ENCODE results near the gene KIR3DL1. TPM values are rescaled to one million over a fixed set of nuclear protein-coding genes. Genes with fewer than 3 reads are reported as not detected.
"Not testable (repeated sequence)": the region's sequence is repeated elsewhere in the genome, so short reads cannot be mapped to it uniquely, and the experiment has no call there.

Gene KIR3DL1
- total and polyA plus RNA-seq, 4 donors = 0.16 TPM; not detected in 3

GRCh38 chr19:54843171-54843570, 26.9 kb downstream of the KIR3DL1 start:
- not testable (repeated sequence) for H3K4me3 ChIP-seq (ENCODE audit: low read depth, low read length); H3K27me3 ChIP-seq (ENCODE audit: control insufficient read depth, insufficient read depth, low read length); H3K9me3 ChIP-seq (ENCODE audit: control insufficient read depth, insufficient read depth, low read length); H3K4me1 ChIP-seq (ENCODE audit: control insufficient read depth, insufficient read depth, low read length); DNase-seq (ENCODE audit: low read depth in 4 of 6, low spot score in 6 of 6); H3K27ac ChIP-seq (ENCODE audit: low read depth, low read length); H3K36me3 ChIP-seq (ENCODE audit: control insufficient read depth, insufficient read depth, low read length)
- no CpG with 5 or more reads among the region's 8 CpGs for WGBS (ENCODE audit: insufficient coverage)

- H3K27ac ChIP-seq (ENCODE audit: low read depth, low read length); DNase-seq (ENCODE audit: low read depth in 4 of 6, low spot score in 6 of 6): not testable (repeated sequence)
- 79% methylated on average over 12 of the region's 16 CpGs for WGBS (ENCODE audit: insufficient coverage)
Observed at GRCh38 chr19:54850061-54850640, 33.9 kb downstream of the KIR3DL1 start, which contains the start of gene KIR3DL2. Gene KIR3DL2 (plus strand): TSS chr19:54850443. CDS start chr19:54850476, 33 bp downstream.

GRCh38 chr19:54850930-54851329, 34.7 kb downstream of the KIR3DL1 start:
- Histone ChIP-seq H3K36me3 (ENCODE audit: control insufficient read depth, insufficient read depth, low read length) (no peaks in the 10 kb centered on the region), H3K4me1 (ENCODE audit: control insufficient read depth, insufficient read depth, low read length) (no peaks in the 10 kb centered on the region), H3K27ac (ENCODE audit: low read depth, low read length) (no peak overlapping the region), H3K9me3 (ENCODE audit: control insufficient read depth, insufficient read depth, low read length) (no peaks in the 10 kb centered on the region), H3K27me3 (ENCODE audit: control insufficient read depth, insufficient read depth, low read length) (no peaks in the 10 kb centered on the region), H3K4me3 (ENCODE audit: low read depth, low read length) (no peak overlapping the region)
- no peak for DNase-seq (ENCODE audit: low read depth in 4 of 6, low spot score in 6 of 6)
- WGBS (ENCODE audit: insufficient coverage) = no CpG with 5 or more reads among the region's 2 CpGs

More at GRCh38 chr19:54850061-54850640, 33.9 kb downstream of the KIR3DL1 start, which contains the start of gene KIR3DL2:
- H3K4me3 ChIP-seq (ENCODE audit: low read depth, low read length); H3K36me3 ChIP-seq (ENCODE audit: control insufficient read depth, insufficient read depth, low read length); H3K4me1 ChIP-seq (ENCODE audit: control insufficient read depth, insufficient read depth, low read length); H3K9me3 ChIP-seq (ENCODE audit: control insufficient read depth, insufficient read depth, low read length); H3K27me3 ChIP-seq (ENCODE audit: control insufficient read depth, insufficient read depth, low read length): not testable (repeated sequence)

GRCh38 chr19:54851353-54851752, 35.1 kb downstream of the KIR3DL1 start:
- H3K27ac ChIP-seq (ENCODE audit: low read depth, low read length) = no peak overlapping the region
- H3K4me3 ChIP-seq (ENCODE audit: low read depth, low read length) = no peak overlapping the region
- H3K27me3 ChIP-seq (ENCODE audit: control insufficient read depth, insufficient read depth, low read length) = no peaks in the 10 kb centered on the region
- no peaks in the 10 kb centered on the region for H3K36me3 ChIP-seq (ENCODE audit: control insufficient read depth, insufficient read depth, low read length)
- DNase-seq (ENCODE audit: low read depth in 4 of 6, low spot score in 6 of 6) = no peak
- H3K4me1 ChIP-seq (ENCODE audit: control insufficient read depth, insufficient read depth, low read length) = no peaks in the 10 kb centered on the region
- 87% methylated on average over 6 of the region's 7 CpGs for WGBS (ENCODE audit: insufficient coverage)
- H3K9me3 ChIP-seq (ENCODE audit: control insufficient read depth, insufficient read depth, low read length) = no peaks in the 10 kb centered on the region

- not testable (repeated sequence) for H3K36me3 ChIP-seq (ENCODE audit: control insufficient read depth, insufficient read depth, low read length); H3K4me1 ChIP-seq (ENCODE audit: control insufficient read depth, insufficient read depth, low read length); H3K27ac ChIP-seq (ENCODE audit: low read depth, low read length); H3K4me3 ChIP-seq (ENCODE audit: low read depth, low read length); H3K9me3 ChIP-seq (ENCODE audit: control insufficient read depth, insufficient read depth, low read length); H3K27me3 ChIP-seq (ENCODE audit: control insufficient read depth, insufficient read depth, low read length); DNase-seq (ENCODE audit: low read depth in 4 of 6, low spot score in 6 of 6)
- 13% methylated on average over 1 of the region's 1 CpG for WGBS (ENCODE audit: insufficient coverage)
Observed at GRCh38 chr19:54855241-54855640, 39.0 kb downstream of the KIR3DL1 start.

- not testable (repeated sequence) for H3K4me3 ChIP-seq (ENCODE audit: low read depth, low read length); H3K36me3 ChIP-seq (ENCODE audit: control insufficient read depth, insufficient read depth, low read length); H3K4me1 ChIP-seq (ENCODE audit: control insufficient read depth, insufficient read depth, low read length); H3K27ac ChIP-seq (ENCODE audit: low read depth, low read length); H3K9me3 ChIP-seq (ENCODE audit: control insufficient read depth, insufficient read depth, low read length); H3K27me3 ChIP-seq (ENCODE audit: control insufficient read depth, insufficient read depth, low read length); DNase-seq (ENCODE audit: low read depth in 4 of 6, low spot score in 6 of 6)
- no CpG with 5 or more reads among the region's 3 CpGs for WGBS (ENCODE audit: insufficient coverage)
Observed at GRCh38 chr19:54858476-54858875, 42.2 kb downstream of the KIR3DL1 start.

GRCh38 chr19:54859421-54859820, 43.2 kb downstream of the KIR3DL1 start:
- not testable (repeated sequence) for H3K36me3 ChIP-seq (ENCODE audit: control insufficient read depth, insufficient read depth, low read length); H3K4me1 ChIP-seq (ENCODE audit: control insufficient read depth, insufficient read depth, low read length); DNase-seq (ENCODE audit: low read depth in 4 of 6, low spot score in 6 of 6); H3K27ac ChIP-seq (ENCODE audit: low read depth, low read length); H3K4me3 ChIP-seq (ENCODE audit: low read depth, low read length); H3K9me3 ChIP-seq (ENCODE audit: control insufficient read depth, insufficient read depth, low read length); H3K27me3 ChIP-seq (ENCODE audit: control insufficient read depth, insufficient read depth, low read length)
- WGBS (ENCODE audit: insufficient coverage) = 74% methylated on average over 3 of the region's 7 CpGs

- not testable (repeated sequence) for H3K36me3 ChIP-seq (ENCODE audit: control insufficient read depth, insufficient read depth, low read length); H3K4me1 ChIP-seq (ENCODE audit: control insufficient read depth, insufficient read depth, low read length); H3K4me3 ChIP-seq (ENCODE audit: low read depth, low read length); DNase-seq (ENCODE audit: low read depth in 4 of 6, low spot score in 6 of 6); H3K27ac ChIP-seq (ENCODE audit: low read depth, low read length); H3K9me3 ChIP-seq (ENCODE audit: control insufficient read depth, insufficient read depth, low read length); H3K27me3 ChIP-seq (ENCODE audit: control insufficient read depth, insufficient read depth, low read length)
- no CpG with 5 or more reads among the region's 3 CpGs for WGBS (ENCODE audit: insufficient coverage)
Observed at GRCh38 chr19:54863459-54863858, 47.2 kb downstream of the KIR3DL1 start.

GRCh38 chr19:54871696-54872095, 55.4 kb downstream of the KIR3DL1 start:
- no peak for DNase-seq (ENCODE audit: low read depth in 4 of 6, low spot score in 6 of 6)
- 70% methylated on average over 2 of the region's 3 CpGs for WGBS (ENCODE audit: insufficient coverage)
- Histone ChIP-seq H3K27ac (ENCODE audit: low read depth, low read length) (no peak overlapping the region), H3K27me3 (ENCODE audit: control insufficient read depth, insufficient read depth, low read length) (no peaks in the 10 kb centered on the region), H3K36me3 (ENCODE audit: control insufficient read depth, insufficient read depth, low read length) (no peaks in the 10 kb centered on the region), H3K4me1 (ENCODE audit: control insufficient read depth, insufficient read depth, low read length) (no peaks in the 10 kb centered on the region), H3K4me3 (ENCODE audit: low read depth, low read length) (no peak overlapping the region), H3K9me3 (ENCODE audit: control insufficient read depth, insufficient read depth, low read length) (no peaks in the 10 kb centered on the region)

GRCh38 chr19:54873990-54874389, 57.7 kb downstream of the KIR3DL1 start, which contains the start of gene FCAR:
Gene FCAR (plus strand): TSS chr19:54874235. CDS start chr19:54874290, 55 bp downstream.
- H3K27ac ChIP-seq (ENCODE audit: low read depth, low read length) = no peak within 1 kb of the TSS
- H3K9me3 ChIP-seq (ENCODE audit: control insufficient read depth, insufficient read depth, low read length) = no peaks in the 10 kb centered on the region
- DNase-seq (ENCODE audit: low read depth in 4 of 6, low spot score in 6 of 6) = no peak
- H3K4me1 ChIP-seq (ENCODE audit: control insufficient read depth, insufficient read depth, low read length) = no peaks in the 10 kb centered on the region
- no peaks in the 10 kb centered on the region for H3K36me3 ChIP-seq (ENCODE audit: control insufficient read depth, insufficient read depth, low read length)
- H3K4me3 ChIP-seq (ENCODE audit: low read depth, low read length) = no peak within 1 kb of the TSS
- WGBS (ENCODE audit: insufficient coverage) = 83% methylated on average over 6 of the region's 8 CpGs
- no peaks in the 10 kb centered on the region for H3K27me3 ChIP-seq (ENCODE audit: control insufficient read depth, insufficient read depth, low read length)
